Mesendoderm (in vitro differentiated cells): Measurements from ENCODE around the gene HINFP.

Source experiments
- DNase-seq: peaks from one replicate; pipeline ENCODE4 v3.0.0; 2013
- H2AK5ac ChIP-seq: 2 replicates; pipeline ENCODE4 v1.6.1; 2013; ENCODE audit warnings: low read length, inconsistent platforms
- H2BK120ac ChIP-seq: 2 replicates; pipeline ENCODE4 v1.6.1; 2013; ENCODE audit warnings: low read depth, mild to moderate bottlenecking, low read length, moderate library complexity, mixed read lengths
- H2BK15ac ChIP-seq: replicated peaks from 2 replicates; pipeline ENCODE4 v1.6.1; 2013; ENCODE audit warnings: low read depth, mild to moderate bottlenecking, moderate library complexity
- H2BK5ac ChIP-seq: 2 replicates; pipeline ENCODE4 v1.6.1; 2013; ENCODE audit warnings: low read length, inconsistent platforms
- H3K18ac ChIP-seq: 2 replicates; pipeline ENCODE4 v1.6.1; 2013; ENCODE audit warnings: mild to moderate bottlenecking, low read length, mixed read lengths
- H3K23ac ChIP-seq: one replicate; pipeline ENCODE4 v1.6.1; 2013; ENCODE audit warnings: low read length
- H3K27ac ChIP-seq: 2 replicates; pipeline ENCODE4 v1.5.1; 2013; ENCODE audit warnings: low read depth, mild to moderate bottlenecking, inconsistent platforms, low read length, moderate library complexity
- H3K27me3 ChIP-seq: 2 replicates; pipeline ENCODE4 v1.6.1; 2013; ENCODE audit warnings: low read length, control low read depth, mild to moderate bottlenecking, inconsistent platforms; ENCODE audit not compliant: insufficient read depth, poor library complexity
- H3K36me3 ChIP-seq: 2 replicates; pipeline ENCODE4 v1.6.1; 2013; ENCODE audit warnings: low read length, inconsistent platforms; ENCODE audit not compliant: control insufficient read depth, insufficient read depth
- H3K4ac ChIP-seq: one replicate; pipeline ENCODE4 v1.6.1; 2013; ENCODE audit warnings: low read depth, mild to moderate bottlenecking, low read length, moderate library complexity
- H3K4me1 ChIP-seq: 2 replicates; pipeline ENCODE4 v1.6.1; 2013; ENCODE audit warnings: low read depth, low read length, inconsistent platforms; ENCODE audit not compliant: control insufficient read depth
- H3K4me2 ChIP-seq: 2 replicates; pipeline ENCODE4 v1.6.1; 2013; ENCODE audit warnings: low read length
- H3K4me3 ChIP-seq: 2 replicates; pipeline ENCODE4 v1.5.1; 2013; ENCODE audit warnings: mild to moderate bottlenecking, low read length
- H3K56ac ChIP-seq: one replicate; pipeline ENCODE4 v1.6.1; 2013; ENCODE audit warnings: low read length
- H3K79me1 ChIP-seq: 2 replicates; pipeline ENCODE4 v1.6.1; 2013; ENCODE audit warnings: low read length, inconsistent platforms
- H3K79me2 ChIP-seq: 2 replicates; pipeline ENCODE4 v1.6.1; 2013; ENCODE audit warnings: mild to moderate bottlenecking, low read length; ENCODE audit not compliant: control insufficient read depth, insufficient read depth
- H3K9ac ChIP-seq: 2 replicates; pipeline ENCODE4 v1.6.1; 2013; ENCODE audit warnings: low read length, inconsistent platforms
- H4K5ac ChIP-seq: one replicate; pipeline ENCODE4 v1.6.1; 2013; ENCODE audit warnings: low read length
- H4K8ac ChIP-seq: one replicate; pipeline ENCODE4 v1.6.1; 2013; ENCODE audit warnings: low read depth, mild to moderate bottlenecking, control low read depth, low read length, moderate library complexity
- WGBS: extraction: QIAGEN DNeasy Blood & Tissue Kit; methylation state at CpG from one replicate; pipeline ENCODE4 v1.1.7; 2013; ENCODE audit warnings: low lambda C conversion rate, missing lambda C conversion rate; ENCODE audit not compliant: insufficient coverage; ENCODE audit errors: extremely low coverage; 5-methylcytosine and 5-hydroxymethylcytosine counted together

Gene HINFP

DNA sequence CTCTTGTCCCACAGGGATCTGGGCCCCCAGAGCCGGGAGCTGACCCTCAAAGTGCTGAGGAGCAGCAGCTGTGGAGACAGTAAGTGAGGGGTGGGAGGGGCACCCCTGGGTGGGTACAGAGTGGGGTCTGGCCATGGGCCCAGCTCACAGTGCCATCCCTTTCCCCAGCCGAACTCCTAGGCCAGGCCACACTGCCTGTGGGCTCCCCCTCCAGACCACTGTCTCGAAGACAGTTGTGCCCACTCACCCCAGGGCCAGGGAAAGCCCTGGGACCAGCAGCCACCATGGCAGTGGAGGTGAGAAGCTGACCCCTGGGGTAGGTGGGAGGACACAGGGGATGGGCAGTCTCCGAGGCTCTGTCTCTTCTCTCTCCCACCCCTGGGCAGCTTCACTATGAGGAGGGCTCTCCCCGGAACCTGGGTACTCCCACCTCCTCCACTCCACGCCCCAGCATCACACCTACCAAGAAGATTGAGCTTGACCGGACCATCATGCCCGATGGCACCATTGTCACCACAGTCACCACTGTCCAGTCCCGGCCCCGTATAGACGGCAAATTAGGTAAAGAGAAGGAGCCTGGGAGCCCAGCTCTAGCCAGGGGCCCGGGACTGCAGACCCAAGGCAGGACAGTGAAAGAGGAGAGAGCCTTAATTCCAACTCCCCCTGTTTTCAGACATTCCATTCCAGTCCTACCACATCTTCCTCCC is 8.9 kb upstream of the HINFP start:
- Histone ChIP-seq H3K79me2 (no peaks in the 10 kb centered on the region), H2BK120ac (no peak overlapping the region), H3K23ac (no peak overlapping the region), H3K9ac (no peak overlapping the region), H3K56ac (no peak overlapping the region), H3K18ac (no peak overlapping the region), H4K5ac (no peak overlapping the region), H2BK15ac (no peak overlapping the region), H3K36me3 (no peaks in the 10 kb centered on the region), H2BK5ac (no peak overlapping the region), H3K4ac (no peak overlapping the region), H3K79me1 (no peaks in the 10 kb centered on the region), H3K4me1 (peaks cover 8% of the 10 kb centered on the region), H3K27ac (no peak overlapping the region), H3K4me2 (no peak overlapping the region), H3K27me3 (no peaks in the 10 kb centered on the region), H4K8ac (no peak overlapping the region), H2AK5ac (no peak overlapping the region), H3K4me3 (no peak overlapping the region)
- no peak for DNase-seq
- no CpG with 5 or more reads among the region's 12 CpGs for WGBS

- Histone ChIP-seq H3K4me2 (no peak overlapping the region), H3K79me1 (no peaks in the 10 kb centered on the region), H3K9ac (no peak overlapping the region), H4K8ac (no peak overlapping the region), H3K23ac (no peak overlapping the region), H3K27ac (no peak overlapping the region), H2AK5ac (no peak overlapping the region), H3K36me3 (no peaks in the 10 kb centered on the region), H2BK15ac (no peak overlapping the region), H3K18ac (no peak overlapping the region), H3K27me3 (no peaks in the 10 kb centered on the region), H3K4me1 (peaks cover 2% of the 10 kb centered on the region), H3K4ac (no peak overlapping the region), H2BK120ac (no peak overlapping the region), H3K56ac (no peak overlapping the region), H2BK5ac (no peak overlapping the region), H3K4me3 (no peak overlapping the region), H4K5ac (no peak overlapping the region), H3K79me2 (no peaks in the 10 kb centered on the region)
- DNase-seq, result no peak
- no CpG with 5 or more reads among the region's 9 CpGs for WGBS
Measured at GRCh38 chr11:119113716-119114115, 7.7 kb upstream of the HINFP start.

GRCh38 chr11:119114351-119114750 is 7.0 kb upstream of the HINFP start:
- Histone ChIP-seq H2AK5ac (no peak overlapping the region), H4K5ac (no peak overlapping the region), H3K9ac (no peak overlapping the region), H3K23ac (no peak overlapping the region), H3K36me3 (no peaks in the 10 kb centered on the region), H3K4me2 (no peak overlapping the region), H2BK15ac (no peak overlapping the region), H2BK5ac (no peak overlapping the region), H4K8ac (no peak overlapping the region), H2BK120ac (no peak overlapping the region), H3K4me3 (no peak overlapping the region), H3K4ac (no peak overlapping the region), H3K27me3 (no peaks in the 10 kb centered on the region), H3K79me2 (no peaks in the 10 kb centered on the region), H3K27ac (no peak overlapping the region), H3K4me1 (no peaks in the 10 kb centered on the region), H3K79me1 (no peaks in the 10 kb centered on the region), H3K56ac (no peak overlapping the region), H3K18ac (no peak overlapping the region)
- no peak for DNase-seq
- no CpG with 5 or more reads among the region's 5 CpGs for WGBS

DNA sequence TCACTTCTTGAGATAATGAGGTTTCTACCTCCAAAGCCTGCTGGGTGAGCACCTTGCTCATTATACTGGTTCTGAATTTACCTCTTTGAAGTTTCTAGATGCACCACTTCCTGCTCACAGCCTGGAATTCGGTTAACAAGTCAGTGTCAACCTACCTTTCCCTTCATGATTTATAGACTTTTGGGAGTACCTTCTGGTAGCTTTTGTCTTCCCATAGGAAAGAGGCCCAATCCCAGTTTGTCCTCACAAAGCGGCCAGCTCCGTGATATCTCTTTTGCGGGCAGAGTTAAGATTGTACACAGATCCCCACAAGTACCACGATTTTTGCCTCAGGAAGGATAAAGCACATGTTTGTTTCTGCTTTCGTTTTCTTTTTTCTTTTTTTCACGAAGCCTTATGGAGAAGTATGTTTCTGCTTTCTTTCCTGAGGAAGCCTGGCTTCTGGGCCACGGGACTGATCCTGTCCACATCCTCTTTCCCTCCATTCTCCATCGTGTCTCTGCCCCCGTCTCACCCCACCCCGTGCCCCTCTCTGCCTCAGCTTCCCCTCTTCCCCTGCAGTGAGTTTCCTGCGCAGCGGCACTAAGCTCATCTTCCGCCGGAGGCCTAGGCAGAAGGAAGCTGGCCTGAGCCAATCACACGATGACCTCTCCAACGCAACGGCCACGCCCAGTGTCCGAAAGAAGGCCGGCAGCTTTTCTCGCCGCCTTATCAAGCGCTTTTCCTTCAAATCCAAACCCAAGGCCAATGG is 5.7 kb upstream of the HINFP start:
- Histone ChIP-seq H3K23ac (no peak overlapping the region), H3K18ac (no peak overlapping the region), H3K79me1 (no peaks in the 10 kb centered on the region), H3K36me3 (no peaks in the 10 kb centered on the region), H3K4me3 (no peak overlapping the region), H3K56ac (no peak overlapping the region), H3K4ac (no peak overlapping the region), H2AK5ac (no peak overlapping the region), H4K5ac (no peak overlapping the region), H3K27me3 (no peaks in the 10 kb centered on the region), H3K4me2 (no peak overlapping the region), H3K4me1 (peaks cover 1% of the 10 kb centered on the region), H2BK5ac (no peak overlapping the region), H3K27ac (no peak overlapping the region), H4K8ac (no peak overlapping the region), H2BK15ac (no peak overlapping the region), H3K79me2 (no peaks in the 10 kb centered on the region), H2BK120ac (no peak overlapping the region), H3K9ac (no peak overlapping the region)
- DNase-seq, result no peak
- WGBS, result no CpG with 5 or more reads among the region's 24 CpGs

DNA sequence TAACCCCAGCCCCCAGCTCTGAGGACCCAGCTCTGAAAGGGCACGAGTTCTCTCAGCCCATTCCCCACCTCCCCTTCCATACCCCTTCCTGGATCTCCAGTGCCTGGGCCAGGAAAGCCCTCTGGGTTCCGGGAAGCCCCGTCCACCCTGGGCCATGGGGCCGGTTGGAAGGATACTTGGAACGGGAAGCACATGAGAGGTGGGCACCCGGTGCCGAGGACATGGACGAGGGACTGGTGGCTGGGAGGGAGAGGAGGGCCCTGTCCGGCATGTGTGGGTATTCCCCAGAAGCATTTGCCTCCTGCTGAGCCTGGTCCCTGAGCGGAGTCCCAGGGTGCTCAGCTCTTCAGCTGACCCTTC is 5.2 kb upstream of the HINFP start:
- DNase-seq, result no peak
- H2BK120ac ChIP-seq, result no peak overlapping the region
- no CpG with 5 or more reads among the region's 10 CpGs for WGBS
- H4K5ac ChIP-seq, result no peak overlapping the region
- H2BK5ac ChIP-seq, result no peak overlapping the region
- H3K4me2 ChIP-seq, result no peak overlapping the region
- no peaks in the 10 kb centered on the region for H3K27me3 ChIP-seq
- no peak overlapping the region for H3K18ac ChIP-seq
- H3K56ac ChIP-seq, result no peak overlapping the region
- H2BK15ac ChIP-seq, result no peak overlapping the region
- no peak overlapping the region for H3K4ac ChIP-seq
- no peaks in the 10 kb centered on the region for H3K79me1 ChIP-seq
- H4K8ac ChIP-seq, result no peak overlapping the region
- H3K4me3 ChIP-seq, result no peak overlapping the region
- H3K9ac ChIP-seq, result no peak overlapping the region
- H3K27ac ChIP-seq, result no peak overlapping the region
- no peaks in the 10 kb centered on the region for H3K79me2 ChIP-seq
- no peak overlapping the region for H2AK5ac ChIP-seq
- no peaks in the 10 kb centered on the region for H3K36me3 ChIP-seq
- peaks cover 2% of the 10 kb centered on the region for H3K4me1 ChIP-seq
- no peak overlapping the region for H3K23ac ChIP-seq
